GM23338 (cell line): ENCODE data around the gene PIGN. TPM values are rescaled to one million over a fixed set of nuclear protein-coding genes. Genes with fewer than 3 reads are reported as not detected.

ENCODE experiments used
- ATAC-seq: fragments of 200-7000 bp; cut with Tn5 transposase; 3 replicates; pipeline ENCODE4 v1.9.1; 2020
- DNase-seq: peaks from one replicate; pipeline ENCODE4 v3.0.0-alpha.2; 2015; ENCODE audit warnings: low spot score
- H2AFZ ChIP-seq: fragments of 200-600 bp; sonication (generic); 2 replicates; pipeline ENCODE4 v1.8.0; 2016; ENCODE audit warnings: antibody characterized with exemption, mild to moderate bottlenecking, moderate library complexity
- H3F3A ChIP-seq: fragments of 200-600 bp; sonication (generic); replicated peaks from 2 replicates; pipeline ENCODE4 v1.8.0; 2017; ENCODE audit warnings: antibody characterized with exemption, mixed run types, low read depth
- H3K27ac ChIP-seq: fragments of 200-600 bp; sonication (generic); 2 replicates; pipeline ENCODE4 v1.6.1; 2016; ENCODE audit warnings: low read depth
- H3K27me3 ChIP-seq: fragments of 200-600 bp; sonication (generic); 2 replicates; pipeline ENCODE4 v1.8.0; 2016; ENCODE audit warnings: mild to moderate bottlenecking, mixed run types, moderate library complexity; ENCODE audit not compliant: insufficient read depth
- H3K36me3 ChIP-seq: fragments of 200-600 bp; sonication (generic); 2 replicates; pipeline ENCODE4 v1.8.0; 2016; ENCODE audit warnings: mild to moderate bottlenecking; ENCODE audit not compliant: insufficient read depth
- H3K4me1 ChIP-seq: fragments of 200-600 bp; sonication (generic); 2 replicates; pipeline ENCODE4 v1.8.0; 2016; ENCODE audit warnings: mild to moderate bottlenecking, moderate library complexity; ENCODE audit not compliant: insufficient read depth
- H3K4me2 ChIP-seq: fragments of 200-600 bp; sonication (generic); 2 replicates; pipeline ENCODE4 v1.7.1; 2017; ENCODE audit warnings: mixed run types
- H3K4me3 ChIP-seq: fragments of 200-600 bp; sonication (generic); 2 replicates; pipeline ENCODE4 v1.6.1; 2016; ENCODE audit warnings: mixed run types
- H3K79me2 ChIP-seq: fragments of 200-600 bp; sonication (generic); replicated peaks from 2 replicates; pipeline ENCODE4 v1.8.0; 2017; ENCODE audit warnings: mild to moderate bottlenecking; ENCODE audit not compliant: insufficient read depth
- H3K9me2 ChIP-seq: fragments of 200-600 bp; sonication (generic); 2 replicates; pipeline ENCODE4 v1.8.0; 2017; ENCODE audit not compliant: insufficient read depth
- H4K20me1 ChIP-seq: fragments of 200-600 bp; sonication (generic); replicated peaks from 2 replicates; pipeline ENCODE4 v1.8.0; 2017; ENCODE audit warnings: mild to moderate bottlenecking; ENCODE audit not compliant: insufficient read depth
- H3K27ac Mint-ChIP-seq: 2 replicates; pipeline ENCODE4 v1.8.0; 2020; ENCODE audit warnings: inconsistent platforms, mild to moderate bottlenecking, moderate library complexity, mixed read lengths
- H3K27me3 Mint-ChIP-seq: 3 replicates; pipeline ENCODE4 v1.8.0; 2022; ENCODE audit warnings: low read depth, mild to moderate bottlenecking, moderate library complexity, mixed read lengths, inconsistent platforms; ENCODE audit not compliant: insufficient read depth, poor library complexity
- H3K36me3 Mint-ChIP-seq: 3 replicates; pipeline ENCODE4 v1.8.0; 2021; ENCODE audit warnings: low read depth, mild to moderate bottlenecking, inconsistent platforms, moderate library complexity, mixed read lengths
- H3K4me1 Mint-ChIP-seq: 3 replicates; pipeline ENCODE4 v1.8.0; 2020; ENCODE audit warnings: mild to moderate bottlenecking, inconsistent platforms, mixed read lengths
- H3K4me3 Mint-ChIP-seq: 3 replicates; pipeline ENCODE4 v1.8.0; 2021; ENCODE audit warnings: moderate library complexity, mild to moderate bottlenecking, inconsistent platforms, mixed read lengths
- H3K9me3 Mint-ChIP-seq: 3 replicates; pipeline ENCODE4 v1.8.0; 2020; ENCODE audit warnings: moderate library complexity, mild to moderate bottlenecking, inconsistent platforms, mixed read lengths
- CREB1 ChIP-seq: fragments of 250-450 bp; sonication (Bioruptor Pico); IDR thresholded peaks from 2 replicates; pipeline ENCODE4 v1.5.0; 2020; ENCODE audit warnings: low read depth, mild to moderate bottlenecking, moderate library complexity
- CTCF ChIP-seq, 2 experiments: fragments of 200-600 bp in 1 of 2; sonication (generic) in 1 of 2; conservative IDR thresholded peaks; 2 replicates each; pipeline versions ENCODE4 v1.5.1 to v1.6.1; 2016 to 2017; ENCODE audit warnings: antibody characterized with exemption in 2 of 2, low read depth in 2 of 2, mild to moderate bottlenecking in 2 of 2, moderate library complexity in 1 of 2
- ETS1 ChIP-seq: IDR thresholded peaks from 2 replicates; pipeline ENCODE4 v1.6.1; 2016; ENCODE audit warnings: antibody characterized with exemption
- EZH2 ChIP-seq: fragments of 200-600 bp; sonication (generic); IDR thresholded peaks from one replicate; pipeline ENCODE4 v1.8.0; 2017; ENCODE audit warnings: antibody characterized with exemption, mild to moderate bottlenecking, low read depth; ENCODE audit not compliant: unreplicated experiment
- EZH2phosphoT487 ChIP-seq: fragments of 200-600 bp; sonication (generic); IDR thresholded peaks from one replicate; pipeline ENCODE4 v1.8.1; 2018; ENCODE audit warnings: antibody characterized with exemption; ENCODE audit not compliant: unreplicated experiment
- JUNB ChIP-seq: IDR thresholded peaks from one replicate; pipeline ENCODE4 v1.6.1; 2016; ENCODE audit warnings: antibody characterized with exemption; ENCODE audit not compliant: unreplicated experiment
- NANOG ChIP-seq: IDR thresholded peaks from 2 replicates; pipeline ENCODE4 v1.6.1; 2016; ENCODE audit warnings: antibody characterized with exemption, borderline replicate concordance
- POLR2AphosphoS5 ChIP-seq: IDR thresholded peaks from 2 replicates; pipeline ENCODE4 v1.6.1; 2016; ENCODE audit warnings: antibody characterized with exemption, low read depth
- REST ChIP-seq: IDR thresholded peaks from one replicate; pipeline ENCODE4 v1.6.1; 2018; ENCODE audit warnings: antibody characterized with exemption; ENCODE audit not compliant: unreplicated experiment
- STAT1 ChIP-seq: IDR thresholded peaks from one replicate; pipeline ENCODE4 v1.6.1; 2016; ENCODE audit warnings: antibody characterized with exemption; ENCODE audit not compliant: unreplicated experiment
- ZNF114 ChIP-seq: fragments of 250-450 bp; sonication (Bioruptor Pico); IDR thresholded peaks from 2 replicates; pipeline ENCODE4 v1.5.0; 2020; ENCODE audit warnings: mild to moderate bottlenecking, moderate library complexity
- ZNF331 ChIP-seq: fragments of 250-450 bp; sonication (Bioruptor Pico); IDR thresholded peaks from 2 replicates; pipeline ENCODE4 v1.5.0; 2020; ENCODE audit warnings: low read depth, mild to moderate bottlenecking, moderate library complexity
- ZNF462 ChIP-seq: fragments of 250-450 bp; sonication (Bioruptor Pico); IDR thresholded peaks from 2 replicates; pipeline ENCODE4 v1.5.0; 2020; ENCODE audit warnings: mild to moderate bottlenecking, moderate library complexity
- polyA plus RNA-seq: library from polyadenylated mRNA; unstranded; fragments of >200 nt; fragmentation: Nextera tagmentation; extraction: Ambion mirVana; gene quantifications from 2 replicates; pipeline ENCODE4 v1.2.1, GENCODE V29; 2016
- total RNA-seq: library from RNA; depleted of rRNA; stranded (reverse); fragments of >200 nt; shearing (Covaris generic); gene quantifications from 2 replicates; pipeline ENCODE4 v1.2.3, GENCODE V29; 2014

Gene PIGN
- total and polyA plus RNA-seq, 2 experiments from 2014 or later = 9.4 to 33.0 TPM

- DNase-seq = no peak
- Histone ChIP-seq H3K4me1 (no peaks in the 10 kb centered on the region), H3K4me3 (no peak overlapping the region), H2AFZ (no peak overlapping the region), H3K27me3 (no peaks in the 10 kb centered on the region), H3F3A (no peaks in the 10 kb centered on the region), H4K20me1 (no peaks in the 10 kb centered on the region), H3K79me2 (no peaks in the 10 kb centered on the region), H3K27ac (no peak overlapping the region), H3K4me2 (no peak overlapping the region), H3K9me2 (peaks cover 3% of the 10 kb centered on the region; the same call in 1 of the 2 replicates), H3K36me3 (no peaks in the 10 kb centered on the region)
- H3K27me3 Mint-ChIP-seq = peaks cover 1% of the 10 kb centered on the region
- ATAC-seq = no peak
- TF ChIP-seq CREB1 (CRISPR knock-in tag) (no peak), JUNB (no peak), ETS1 (no peak), ZNF462 (CRISPR knock-in tag) (no peak), NANOG (no peak), ZNF331 (no peak), EZH2phosphoT487 (no peak), POLR2AphosphoS5 (no peak), EZH2 (no peak), ZNF114 (CRISPR knock-in tag) (no peak), REST (no peak), CTCF (conservative IDR thresholded peaks at IDR 0.05; ENCODE audit: low read depth in 2 of 2) (no peak), STAT1 (no peak)
- no peak overlapping the region for H3K4me3 Mint-ChIP-seq
- H3K9me3 Mint-ChIP-seq = peaks cover 28% of the 10 kb centered on the region
- H3K36me3 Mint-ChIP-seq = peaks cover 26% of the 10 kb centered on the region
- H3K4me1 Mint-ChIP-seq = no peaks in the 10 kb centered on the region
- no peak overlapping the region for H3K27ac Mint-ChIP-seq
These were observed 177.3 kb downstream of the PIGN start for GRCh38 chr18:62009521-62009920.
